H1 (cell line): ENCODE data around the gene NDC1. TPM values are rescaled to one million over a fixed set of nuclear protein-coding genes. Genes with fewer than 3 reads are reported as not detected.

Source experiments
- ATF3 ChIP-seq: IDR thresholded peaks from 2 replicates; pipeline ENCODE4 v1.6.1; 2011; ENCODE audit warnings: low read depth, mild to moderate bottlenecking, low read length; ENCODE audit not compliant: insufficient read depth
- JUND ChIP-seq: IDR thresholded peaks from 2 replicates; pipeline ENCODE4 v1.6.1; 2011; ENCODE audit warnings: mild to moderate bottlenecking, improper control_type of control experiment, low read length
- RXRA ChIP-seq: IDR thresholded peaks from 2 replicates; pipeline ENCODE4 v1.6.1; 2011; ENCODE audit warnings: low read depth, mild to moderate bottlenecking, low read length, moderate library complexity; ENCODE audit not compliant: insufficient read depth
- SIN3A ChIP-seq, 2 experiments: IDR thresholded peaks in 1 of 2; conservative IDR thresholded peaks in 1 of 2; 2 replicates each; pipeline ENCODE4 v1.6.1; 2011 to 2012; ENCODE audit warnings: low read length in 2 of 2, improper control_type of control experiment in 1 of 2, low read depth in 1 of 2, mild to moderate bottlenecking in 1 of 2
- TAF7 ChIP-seq: optimal IDR thresholded peaks from 2 replicates; pipeline ENCODE3; 2011; ENCODE audit warnings: low read depth, mild to moderate bottlenecking, inconsistent platforms, low read length, moderate library complexity, borderline replicate concordance
- polyA plus RNA-seq, 7 experiments: library from polyadenylated mRNA; depleted of rRNA in 3 of 7; stranded (reverse) in 5 of 7; unstranded in 2 of 7; fragments of >200 nt in 5 of 7; fragments of 200-250 nt in 2 of 7; gene quantifications; 1 replicate in 5 of 7; 2 replicates in 1 of 7; 4 replicates in 1 of 7; pipeline versions ENCODE4 v1.2.1 to v1.2.3, GENCODE V29; 2011 to 2013; ENCODE audit warnings: missing spikeins in 2 of 7, mixed read lengths in 2 of 7
- total RNA-seq: library from RNA; stranded (reverse); fragmentation: NEBNext Ultra II Directional; extraction: Animal tissue kit (Norgen Biotek cat#: 25700); gene quantifications from 2 replicates; pipeline ENCODE4 v1.2.1, GENCODE V29; 2021
- TF ChIP-seq, protein P1 (sequence below), 3 experiments: IDR thresholded peaks; 1 replicate in 2 of 3; 2 replicates in 1 of 3; pipeline versions ENCODE4 v1.5.1 to v1.6.1; 2011; ENCODE audit warnings: low read length in 3 of 3, mild to moderate bottlenecking in 3 of 3, inconsistent platforms in 2 of 3, low read depth in 1 of 3, moderate library complexity in 1 of 3; ENCODE audit not compliant: insufficient read depth in 1 of 3; ENCODE audit errors: control extremely low read depth in 1 of 3

NDC1 gene
- total and polyA plus RNA-seq, 2 of the 8 experiments (the other 6 are each of a cell fraction or from before 2014, with no cell fraction given), result 62.9 to 66.1 TPM

GRCh38 chr1:53730224-53730865 lies 107.8 kb downstream of the NDC1 start (continued):
- TF ChIP-seq, protein P1, sequence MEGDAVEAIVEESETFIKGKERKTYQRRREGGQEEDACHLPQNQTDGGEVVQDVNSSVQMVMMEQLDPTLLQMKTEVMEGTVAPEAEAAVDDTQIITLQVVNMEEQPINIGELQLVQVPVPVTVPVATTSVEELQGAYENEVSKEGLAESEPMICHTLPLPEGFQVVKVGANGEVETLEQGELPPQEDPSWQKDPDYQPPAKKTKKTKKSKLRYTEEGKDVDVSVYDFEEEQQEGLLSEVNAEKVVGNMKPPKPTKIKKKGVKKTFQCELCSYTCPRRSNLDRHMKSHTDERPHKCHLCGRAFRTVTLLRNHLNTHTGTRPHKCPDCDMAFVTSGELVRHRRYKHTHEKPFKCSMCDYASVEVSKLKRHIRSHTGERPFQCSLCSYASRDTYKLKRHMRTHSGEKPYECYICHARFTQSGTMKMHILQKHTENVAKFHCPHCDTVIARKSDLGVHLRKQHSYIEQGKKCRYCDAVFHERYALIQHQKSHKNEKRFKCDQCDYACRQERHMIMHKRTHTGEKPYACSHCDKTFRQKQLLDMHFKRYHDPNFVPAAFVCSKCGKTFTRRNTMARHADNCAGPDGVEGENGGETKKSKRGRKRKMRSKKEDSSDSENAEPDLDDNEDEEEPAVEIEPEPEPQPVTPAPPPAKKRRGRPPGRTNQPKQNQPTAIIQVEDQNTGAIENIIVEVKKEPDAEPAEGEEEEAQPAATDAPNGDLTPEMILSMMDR (IDR thresholded peaks at IDR 0.05; ENCODE audit: control extremely low read depth in 1 of 3, insufficient read depth in 1 of 3, low read depth in 1 of 3, low read length in 3 of 3), result no peak
- TF ChIP-seq ATF3 (no peak), TAF7 (no peak), RXRA (no peak), JUND (no peak), SIN3A (conservative IDR thresholded peaks at IDR 0.05 in 1 of 2, IDR thresholded peaks at IDR 0.05 in 1 of 2; ENCODE audit: low read depth in 1 of 2, low read length in 2 of 2) (no peak)
- TF ChIP-seq, all 59 proteins: peak for 0
